ENCODE measurements around the gene PCLO. TPM values are rescaled to one million over a fixed set of nuclear protein-coding genes. Genes with fewer than 3 reads are reported as not detected.
"Not testable (repeated sequence)": the region's sequence is repeated elsewhere in the genome, so short reads cannot be mapped to it uniquely, and the experiment has no call there.

Gene PCLO
- total RNA-seq, 1 experiment from 2014 or later: 4.1 TPM

DNA sequence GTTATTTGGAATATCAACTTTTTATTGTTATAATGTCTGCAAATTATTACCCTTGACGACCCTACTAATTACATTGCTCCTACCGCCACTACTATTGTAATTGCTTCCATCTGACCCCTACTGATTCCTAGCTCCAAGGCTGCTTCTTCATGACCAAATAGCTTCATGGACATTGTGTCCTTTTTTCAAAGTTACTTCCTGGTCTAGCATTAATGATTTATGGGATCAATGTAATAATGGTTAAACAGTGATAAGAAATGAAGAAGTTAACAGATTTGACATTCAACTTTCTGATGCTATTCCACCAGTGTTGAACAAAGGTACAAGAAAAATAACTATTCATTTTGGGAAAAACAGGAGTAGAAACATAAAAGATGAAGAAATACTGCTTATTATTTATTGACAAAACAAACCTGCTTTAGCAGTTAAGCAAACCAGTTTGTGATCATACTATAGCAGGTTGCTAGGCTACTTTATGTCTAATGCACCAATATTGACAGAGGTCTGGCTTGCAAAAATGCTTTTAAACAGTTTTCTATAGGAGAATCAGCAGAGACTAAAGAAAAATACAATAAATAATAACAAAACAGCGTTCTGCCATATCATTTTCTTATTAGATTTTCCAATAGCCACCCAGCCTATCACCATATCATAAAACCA is 125.8 kb downstream of the PCLO start:
- H3K4me3 ChIP-seq (ENCODE audit: low read depth, low read length): no peak overlapping the region
- no peaks in the 10 kb centered on the region for H3K36me3 ChIP-seq (ENCODE audit: control insufficient read depth, insufficient read depth, low read length)
- TF ChIP-seq, protein P1, sequence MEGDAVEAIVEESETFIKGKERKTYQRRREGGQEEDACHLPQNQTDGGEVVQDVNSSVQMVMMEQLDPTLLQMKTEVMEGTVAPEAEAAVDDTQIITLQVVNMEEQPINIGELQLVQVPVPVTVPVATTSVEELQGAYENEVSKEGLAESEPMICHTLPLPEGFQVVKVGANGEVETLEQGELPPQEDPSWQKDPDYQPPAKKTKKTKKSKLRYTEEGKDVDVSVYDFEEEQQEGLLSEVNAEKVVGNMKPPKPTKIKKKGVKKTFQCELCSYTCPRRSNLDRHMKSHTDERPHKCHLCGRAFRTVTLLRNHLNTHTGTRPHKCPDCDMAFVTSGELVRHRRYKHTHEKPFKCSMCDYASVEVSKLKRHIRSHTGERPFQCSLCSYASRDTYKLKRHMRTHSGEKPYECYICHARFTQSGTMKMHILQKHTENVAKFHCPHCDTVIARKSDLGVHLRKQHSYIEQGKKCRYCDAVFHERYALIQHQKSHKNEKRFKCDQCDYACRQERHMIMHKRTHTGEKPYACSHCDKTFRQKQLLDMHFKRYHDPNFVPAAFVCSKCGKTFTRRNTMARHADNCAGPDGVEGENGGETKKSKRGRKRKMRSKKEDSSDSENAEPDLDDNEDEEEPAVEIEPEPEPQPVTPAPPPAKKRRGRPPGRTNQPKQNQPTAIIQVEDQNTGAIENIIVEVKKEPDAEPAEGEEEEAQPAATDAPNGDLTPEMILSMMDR (IDR thresholded peaks at IDR 0.05; ENCODE audit: insufficient read depth in 1 of 2, low read depth in 1 of 2, low read length in 1 of 2, severe bottlenecking in 1 of 2, unreplicated experiment in 1 of 2): no peak
- ChIA-PET POLR2A (no interaction called here), CTCF (no interaction called here)
- H3K27me3 ChIP-seq (replicated peaks; ENCODE audit: control insufficient read depth, insufficient read depth, low read length): no peaks in the 10 kb centered on the region
- Mint-ChIP-seq H3K4me3 (ENCODE audit: unreplicated experiment) (no peak overlapping the region), H3K27ac (ENCODE audit: unreplicated experiment) (no peak overlapping the region), H3K27me3 (ENCODE audit: insufficient read depth, unreplicated experiment) (no peaks in the 10 kb centered on the region), H3K4me1 (ENCODE audit: low read depth, unreplicated experiment) (no peaks in the 10 kb centered on the region), H3K9me3 (ENCODE audit: unreplicated experiment) (no peaks in the 10 kb centered on the region), H3K36me3 (ENCODE audit: insufficient read depth, unreplicated experiment) (no peaks in the 10 kb centered on the region)
- intact Hi-C loops (cut with micrococcal nuclease; ENCODE audit: unreplicated experiment): no loop called here
- no peak for DNase-seq
- H3K9me3 ChIP-seq: no peaks in the 10 kb centered on the region
- no peaks in the 10 kb centered on the region for H3K4me1 ChIP-seq
- BruUV-seq (replicated peaks): no TSS peak

DNA sequence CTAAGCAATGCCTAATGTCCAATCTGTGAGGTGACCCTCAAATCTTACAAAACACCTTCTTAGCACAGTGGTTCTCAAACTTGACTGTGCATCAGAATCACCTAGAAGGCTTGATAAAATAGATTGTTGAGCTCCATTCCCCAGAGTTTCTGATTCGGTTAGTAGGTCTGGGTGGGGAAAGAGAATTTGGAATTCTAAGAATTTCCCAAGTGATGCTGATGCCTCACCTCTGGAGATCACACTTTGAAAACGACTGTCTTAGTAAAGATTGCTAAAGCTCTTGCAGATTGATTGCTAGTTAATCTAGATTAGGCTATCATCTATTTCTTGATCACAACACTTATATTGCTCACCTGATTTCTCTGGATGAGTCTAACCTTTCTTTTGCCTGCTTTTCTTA is 126.6 kb downstream of the PCLO start:
- Mint-ChIP-seq H3K27me3 (ENCODE audit: insufficient read depth, unreplicated experiment) (no peaks in the 10 kb centered on the region), H3K4me3 (ENCODE audit: unreplicated experiment) (no peak overlapping the region), H3K36me3 (ENCODE audit: insufficient read depth, unreplicated experiment) (no peaks in the 10 kb centered on the region), H3K4me1 (ENCODE audit: low read depth, unreplicated experiment) (no peaks in the 10 kb centered on the region), H3K27ac (ENCODE audit: unreplicated experiment) (no peak overlapping the region), H3K9me3 (ENCODE audit: unreplicated experiment) (no peaks in the 10 kb centered on the region)
- BruUV-seq (replicated peaks): no TSS peak
- Histone ChIP-seq H3K4me1 (no peaks in the 10 kb centered on the region), H3K27me3 (replicated peaks; ENCODE audit: control insufficient read depth, insufficient read depth, low read length) (no peaks in the 10 kb centered on the region), H3K9me3 (no peaks in the 10 kb centered on the region), H3K4me3 (ENCODE audit: low read depth, low read length) (no peak overlapping the region), H3K36me3 (ENCODE audit: control insufficient read depth, insufficient read depth, low read length) (no peaks in the 10 kb centered on the region)
- DNase-seq: no peak
- POLR2A ChIA-PET: no interaction called here
- intact Hi-C loops (cut with micrococcal nuclease; ENCODE audit: unreplicated experiment): no loop called here
- CTCF ChIA-PET: no interaction called here
- TF ChIP-seq, protein P1 (IDR thresholded peaks at IDR 0.05; ENCODE audit: insufficient read depth in 1 of 2, low read depth in 1 of 2, low read length in 1 of 2, severe bottlenecking in 1 of 2, unreplicated experiment in 1 of 2): no peak

DNA sequence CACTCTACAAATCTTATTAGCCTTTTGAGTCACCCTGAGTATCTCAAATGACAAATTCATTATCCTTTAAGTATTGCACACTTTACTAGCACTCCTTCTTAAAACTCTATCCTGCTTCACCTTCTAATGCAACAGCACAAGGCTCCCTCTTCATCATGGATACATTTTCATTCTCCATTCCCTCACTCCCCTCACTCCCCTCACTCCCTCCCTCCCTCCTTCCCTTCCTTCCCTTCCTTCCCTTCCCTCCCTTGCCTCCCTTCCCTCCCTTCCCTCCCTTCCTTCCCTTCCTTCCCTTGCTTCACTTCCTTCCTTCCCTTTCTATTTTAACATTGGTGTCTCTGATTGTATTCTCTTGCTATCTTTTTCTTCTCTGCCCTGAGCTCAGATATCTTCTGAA is 130.5 kb downstream of the PCLO start:
- POLR2A ChIA-PET: no interaction called here
- H3K36me3 Mint-ChIP-seq (ENCODE audit: insufficient read depth, unreplicated experiment): no peaks in the 10 kb centered on the region
- H3K9me3 Mint-ChIP-seq (ENCODE audit: unreplicated experiment): no peaks in the 10 kb centered on the region
- no peak overlapping the region for H3K4me3 Mint-ChIP-seq (ENCODE audit: unreplicated experiment)
- TF ChIP-seq, protein P1 (IDR thresholded peaks at IDR 0.05; ENCODE audit: insufficient read depth in 1 of 2, low read depth in 1 of 2, low read length in 1 of 2, severe bottlenecking in 1 of 2, unreplicated experiment in 1 of 2): no peak
- no peaks in the 10 kb centered on the region for H3K27me3 Mint-ChIP-seq (ENCODE audit: insufficient read depth, unreplicated experiment)
- CTCF ChIA-PET: no interaction called here
- no peak for DNase-seq
- Histone ChIP-seq H3K27me3 (replicated peaks; ENCODE audit: control insufficient read depth, insufficient read depth, low read length) (no peaks in the 10 kb centered on the region), H3K36me3 (ENCODE audit: control insufficient read depth, insufficient read depth, low read length) (no peaks in the 10 kb centered on the region), H3K4me3 (ENCODE audit: low read depth, low read length) (no peak overlapping the region), H3K4me1 (no peaks in the 10 kb centered on the region), H3K9me3 (no peaks in the 10 kb centered on the region)
- no peaks in the 10 kb centered on the region for H3K4me1 Mint-ChIP-seq (ENCODE audit: low read depth, unreplicated experiment)
- BruUV-seq (replicated peaks): no TSS peak
- intact Hi-C loops (cut with micrococcal nuclease; ENCODE audit: unreplicated experiment): no loop called here
- H3K27ac Mint-ChIP-seq (ENCODE audit: unreplicated experiment): no peak overlapping the region

DNA sequence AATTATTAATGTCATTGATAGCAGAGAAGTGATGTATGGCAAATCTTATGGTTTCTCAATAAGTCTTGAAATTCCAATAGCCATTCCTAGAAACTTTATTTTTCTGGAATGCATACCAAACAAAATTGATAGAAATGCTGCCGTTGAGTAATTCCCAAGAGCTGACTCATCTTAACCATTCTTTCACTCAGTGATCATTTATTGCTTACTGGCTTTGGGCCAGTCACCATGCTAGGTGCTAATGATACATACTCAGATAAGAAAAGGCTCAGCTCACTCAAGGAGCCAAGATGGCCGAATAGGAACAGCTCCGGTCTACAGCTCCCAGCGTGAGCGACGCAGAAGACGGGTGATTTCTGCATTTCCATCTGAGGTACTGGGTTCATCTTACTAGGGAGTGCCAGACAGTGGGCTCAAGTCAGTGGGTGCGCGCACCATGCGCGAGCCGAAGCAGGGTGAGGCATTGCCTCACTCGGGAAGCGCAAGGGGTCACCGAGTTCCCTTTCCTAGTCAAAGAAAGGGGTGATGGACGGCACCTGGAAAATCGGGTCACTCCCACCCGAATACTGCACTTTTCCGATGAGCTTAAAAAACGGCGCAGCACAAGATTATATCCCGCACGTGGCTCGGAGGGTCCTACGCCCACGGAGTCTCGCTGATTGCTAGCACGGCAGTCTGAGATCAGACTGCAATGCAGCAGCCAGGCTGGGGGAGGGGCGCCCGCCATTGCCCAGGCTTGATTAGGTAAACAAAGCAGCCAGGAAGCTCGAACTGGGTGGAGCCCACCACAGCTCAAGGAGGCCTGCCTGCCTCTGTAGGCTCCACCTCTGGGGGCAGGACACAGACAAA is 138.6 kb downstream of the PCLO start:
- H3K27me3 Mint-ChIP-seq (ENCODE audit: insufficient read depth, unreplicated experiment); H3K36me3 Mint-ChIP-seq (ENCODE audit: insufficient read depth, unreplicated experiment); POLR2A ChIA-PET; H3K4me1 ChIP-seq; H3K27ac Mint-ChIP-seq (ENCODE audit: unreplicated experiment); H3K27me3 ChIP-seq (replicated peaks; ENCODE audit: control insufficient read depth, insufficient read depth, low read length); BruUV-seq (replicated peaks); H3K4me1 Mint-ChIP-seq (ENCODE audit: low read depth, unreplicated experiment); H3K4me3 Mint-ChIP-seq (ENCODE audit: unreplicated experiment); intact Hi-C loops (cut with micrococcal nuclease; ENCODE audit: unreplicated experiment); DNase-seq; H3K4me3 ChIP-seq (ENCODE audit: low read depth, low read length); H3K36me3 ChIP-seq (ENCODE audit: control insufficient read depth, insufficient read depth, low read length); CTCF ChIA-PET: not testable (repeated sequence)
- peaks cover 18% of the 10 kb centered on the region for H3K9me3 Mint-ChIP-seq (ENCODE audit: unreplicated experiment)
- H3K9me3 ChIP-seq: peaks cover 11% of the 10 kb centered on the region; the same call in 1 of the 2 replicates

Measured in Caco-2 (cell line).